ENCODE data around the gene SND1.

SND1 gene

DNA sequence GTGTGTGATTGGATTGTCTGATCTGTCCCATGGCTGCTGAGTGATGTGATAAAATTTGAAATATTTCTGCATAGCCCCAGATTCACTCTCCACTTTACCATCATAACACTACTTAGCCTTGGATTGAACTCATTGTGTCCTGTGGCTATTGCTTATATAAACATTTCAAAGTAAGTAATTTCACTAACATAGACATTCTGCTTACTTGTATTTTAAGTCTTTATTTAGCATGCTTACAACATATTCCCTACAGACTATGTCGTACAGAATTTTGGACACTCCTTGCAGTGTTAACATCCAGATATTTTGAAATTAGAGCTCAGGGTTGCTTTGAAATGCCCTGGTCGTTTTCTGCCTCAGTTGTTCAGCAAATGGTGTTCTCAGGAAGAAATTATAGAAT, 261.7 kb downstream of the SND1 start:
- TF ChIP-seq, protein P1, sequence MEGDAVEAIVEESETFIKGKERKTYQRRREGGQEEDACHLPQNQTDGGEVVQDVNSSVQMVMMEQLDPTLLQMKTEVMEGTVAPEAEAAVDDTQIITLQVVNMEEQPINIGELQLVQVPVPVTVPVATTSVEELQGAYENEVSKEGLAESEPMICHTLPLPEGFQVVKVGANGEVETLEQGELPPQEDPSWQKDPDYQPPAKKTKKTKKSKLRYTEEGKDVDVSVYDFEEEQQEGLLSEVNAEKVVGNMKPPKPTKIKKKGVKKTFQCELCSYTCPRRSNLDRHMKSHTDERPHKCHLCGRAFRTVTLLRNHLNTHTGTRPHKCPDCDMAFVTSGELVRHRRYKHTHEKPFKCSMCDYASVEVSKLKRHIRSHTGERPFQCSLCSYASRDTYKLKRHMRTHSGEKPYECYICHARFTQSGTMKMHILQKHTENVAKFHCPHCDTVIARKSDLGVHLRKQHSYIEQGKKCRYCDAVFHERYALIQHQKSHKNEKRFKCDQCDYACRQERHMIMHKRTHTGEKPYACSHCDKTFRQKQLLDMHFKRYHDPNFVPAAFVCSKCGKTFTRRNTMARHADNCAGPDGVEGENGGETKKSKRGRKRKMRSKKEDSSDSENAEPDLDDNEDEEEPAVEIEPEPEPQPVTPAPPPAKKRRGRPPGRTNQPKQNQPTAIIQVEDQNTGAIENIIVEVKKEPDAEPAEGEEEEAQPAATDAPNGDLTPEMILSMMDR (IDR thresholded peaks at IDR 0.05; ENCODE audit: low read length, missing control alignments) = no peak
- no peak overlapping the region for H3K4me3 ChIP-seq (replicated peaks; ENCODE audit: low read depth, low read length)
- no peak for DNase-seq (ENCODE audit: low read depth)

DNA sequence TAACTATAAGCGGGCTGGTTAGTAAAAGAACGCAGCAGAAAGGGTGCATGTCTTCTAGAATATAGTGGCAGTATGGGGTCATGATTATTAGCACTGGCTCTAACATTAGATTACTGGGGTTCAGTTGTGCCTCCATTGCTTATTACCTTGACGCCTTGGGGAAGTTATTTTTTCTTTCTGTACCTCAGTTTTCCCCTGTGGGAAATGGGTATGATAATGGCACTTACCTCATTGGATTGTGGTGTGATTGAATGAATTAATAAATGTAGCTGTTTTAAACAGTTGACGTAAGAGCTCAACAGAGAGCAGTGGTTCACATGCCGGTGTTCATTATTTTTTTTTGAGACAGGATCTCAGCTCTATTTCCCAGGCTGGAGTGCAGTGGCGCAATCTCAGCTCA, 262.7 kb downstream of the SND1 start:
- no peak overlapping the region for H3K4me3 ChIP-seq (replicated peaks; ENCODE audit: low read depth, low read length)
- TF ChIP-seq, protein P1 (IDR thresholded peaks at IDR 0.05; ENCODE audit: low read length, missing control alignments) = no peak

GRCh38 chr7:127916735-127917134, 264.7 kb downstream of the SND1 start:
- TF ChIP-seq, protein P1 (IDR thresholded peaks at IDR 0.05; ENCODE audit: low read length, missing control alignments) = no peak
- H3K4me3 ChIP-seq (replicated peaks; ENCODE audit: low read depth, low read length) = no peak overlapping the region
- DNase-seq (ENCODE audit: low read depth) = no peak

More for the DNA sequence above, 262.7 kb downstream of the SND1 start:
- no peak for DNase-seq (ENCODE audit: low read depth)

DNA sequence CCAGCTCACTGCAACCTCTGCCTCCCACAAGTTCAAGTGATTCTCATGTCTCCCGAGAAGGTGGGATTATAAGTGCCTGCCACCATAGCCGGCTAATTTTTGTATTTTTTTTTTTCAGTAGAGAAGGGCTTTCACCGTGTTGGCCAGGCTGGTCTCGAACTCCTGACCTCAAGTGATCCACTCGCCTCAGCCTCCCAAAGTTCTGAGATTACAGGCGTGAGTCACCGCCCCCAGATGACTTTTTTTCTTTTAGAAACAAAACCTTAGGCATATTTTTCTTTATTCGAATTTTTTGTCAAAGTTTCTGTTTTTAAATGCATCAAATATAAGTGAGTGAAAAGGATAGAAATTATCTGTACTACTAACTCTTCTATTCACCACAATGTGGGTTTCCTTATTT, 266.1 kb downstream of the SND1 start:
- no peak overlapping the region for H3K4me3 ChIP-seq (replicated peaks; ENCODE audit: low read depth, low read length)
- DNase-seq (ENCODE audit: low read depth) = no peak
- TF ChIP-seq, protein P1 (IDR thresholded peaks at IDR 0.05; ENCODE audit: low read length, missing control alignments) = no peak

DNA sequence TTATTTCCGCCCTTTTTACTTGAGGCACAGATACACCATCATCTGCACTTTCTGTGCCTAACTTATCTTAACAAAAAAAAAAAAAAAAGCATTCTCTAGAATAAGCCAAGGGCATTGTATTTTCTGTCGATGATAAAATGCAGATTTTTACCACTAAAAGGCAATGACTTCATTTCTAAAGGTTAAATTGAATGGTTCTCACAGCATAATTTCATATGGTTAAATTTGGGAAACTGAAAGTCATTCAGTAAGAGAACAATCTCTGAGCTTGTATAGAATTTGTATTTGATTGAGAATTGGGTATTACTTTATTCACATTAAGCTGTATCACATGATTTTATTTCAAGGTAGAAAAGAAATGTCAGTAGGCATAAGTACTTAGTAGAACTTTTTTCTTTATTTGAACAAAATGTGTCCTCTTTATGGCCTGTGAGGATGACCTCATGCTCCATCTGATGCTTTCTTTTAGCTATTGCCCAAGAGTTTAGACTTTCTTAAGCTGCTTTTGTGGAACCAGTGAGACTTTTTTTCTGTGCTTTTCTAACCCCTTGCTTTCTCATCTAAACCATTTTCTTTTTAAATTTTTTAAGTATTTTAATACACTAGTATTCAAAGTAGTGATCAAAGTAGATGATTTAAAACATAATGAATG, 268.9 kb downstream of the SND1 start:
- no peak overlapping the region for H3K4me3 ChIP-seq (replicated peaks; ENCODE audit: low read depth, low read length)
- peak; percentile 71 for DNase-seq (ENCODE audit: low read depth)
- TF ChIP-seq, protein P1 (IDR thresholded peaks at IDR 0.05; ENCODE audit: low read length, missing control alignments) = no peak

- DNase-seq (ENCODE audit: low read depth) = no peak
- no peak overlapping the region for H3K4me3 ChIP-seq (replicated peaks; ENCODE audit: low read depth, low read length)
- TF ChIP-seq, protein P1 (IDR thresholded peaks at IDR 0.05; ENCODE audit: low read length, missing control alignments) = no peak
These were observed 270.7 kb downstream of the SND1 start for GRCh38 chr7:127922656-127923055.

DNA sequence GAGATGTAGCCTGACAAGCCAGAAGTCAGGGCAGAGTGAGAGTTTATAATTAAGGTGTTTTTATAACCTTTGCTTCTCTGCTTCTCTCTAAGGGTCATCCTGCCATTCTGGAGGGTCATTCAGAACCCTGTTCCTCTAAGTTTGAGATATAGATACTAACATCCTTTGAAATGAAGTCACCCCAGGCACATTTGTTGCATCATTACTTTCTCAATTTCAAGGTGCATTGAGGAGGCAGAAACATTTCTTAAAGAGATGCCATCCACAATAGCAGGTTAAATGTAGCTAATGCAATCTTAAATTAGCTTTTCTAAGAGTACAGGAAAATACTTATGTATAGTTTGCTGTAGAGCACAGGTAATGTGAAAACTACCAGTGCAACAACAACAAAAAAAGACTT, 272.9 kb downstream of the SND1 start:
- DNase-seq (ENCODE audit: low read depth) = no peak
- no peak overlapping the region for H3K4me3 ChIP-seq (replicated peaks; ENCODE audit: low read depth, low read length)
- TF ChIP-seq, protein P1 (IDR thresholded peaks at IDR 0.05; ENCODE audit: low read length, missing control alignments) = no peak
